AG04450 (cell line): Measurements from ENCODE around the gene INPP5D. TPM values are rescaled to one million over a fixed set of nuclear protein-coding genes. Genes with fewer than 3 reads are reported as not detected.

Source experiments
- CTCF ChIA-PET: fragments of 300-600, 350-600 bp; formaldehyde crosslinking; extraction: SDS; loops from one replicate; lab custom pipeline; 2022; ENCODE audit warnings: antibody characterized with exemption, inconsistent platforms; lab: Charles Lee
- POLR2A ChIA-PET: fragments of 350-600 bp; formaldehyde crosslinking; extraction: SDS; loops from one replicate; lab custom pipeline; 2021; ENCODE audit warnings: antibody characterized with exemption, inconsistent platforms; lab: Yijun Ruan, JAX
- DNase-seq: peaks from one replicate; pipeline ENCODE4 v3.0.0-alpha.2; 2011; ENCODE audit warnings: low read depth, low spot score
- H3K27ac ChIP-seq: one replicate; pipeline ENCODE4 v1.5.1; 2012; ENCODE audit warnings: low read depth, low read length, control low read depth
- H3K27me3 ChIP-seq: one replicate; pipeline ENCODE4 v1.6.0; 2012; ENCODE audit warnings: low read length; ENCODE audit not compliant: control insufficient read depth, insufficient read depth
- H3K4me3 ChIP-seq: 2 replicates; pipeline ENCODE4 v1.5.1; 2011; ENCODE audit warnings: mild to moderate bottlenecking, low read depth, low read length, control low read depth
- H3K9me3 ChIP-seq: 2 replicates; pipeline ENCODE4 v1.5.1; 2012; ENCODE audit warnings: low read length; ENCODE audit not compliant: control insufficient read depth, insufficient read depth
- CTCF ChIP-seq: IDR thresholded peaks from 2 replicates; pipeline ENCODE4 v1.5.1; 2011; ENCODE audit warnings: low read depth, low read length, control low read depth, inconsistent platforms
- polyA plus RNA-seq: library from polyadenylated mRNA; depleted of rRNA; stranded (reverse); fragments of >200 nt; gene quantifications from 2 replicates; pipeline ENCODE4 v1.2.3, GENCODE V29; 2011

INPP5D gene
- polyA plus RNA-seq, 1 experiment = 0.43 TPM

GRCh38 chr2:233133239-233133638 is 73.1 kb downstream of the INPP5D start:
- H3K27me3 ChIP-seq = peaks cover 24% of the 10 kb centered on the region
- no peak for DNase-seq
- ChIA-PET CTCF (no interaction called here), POLR2A (interaction anchor here (0.7 kb wide), 1 partner anchor 486 kb away, joined by 5 read pairs; no protein-coding TSS in a partner anchor)
- no peaks in the 10 kb centered on the region for H3K9me3 ChIP-seq
- TF ChIP-seq CTCF = no peak
- H3K27ac ChIP-seq = no peak overlapping the region
- H3K4me3 ChIP-seq = no peak overlapping the region

- ChIA-PET CTCF (no interaction called here), POLR2A (no interaction called here)
- no peak for TF ChIP-seq CTCF
- H3K27me3 ChIP-seq = peaks cover 16% of the 10 kb centered on the region
- DNase-seq = no peak
- no peak overlapping the region for H3K4me3 ChIP-seq
- H3K9me3 ChIP-seq = no peaks in the 10 kb centered on the region
- no peak overlapping the region for H3K27ac ChIP-seq
Measured at GRCh38 chr2:233135421-233135820, 75.3 kb downstream of the INPP5D start.

GRCh38 chr2:233137040-233137439 is 76.9 kb downstream of the INPP5D start:
- no peak for DNase-seq
- no peak for TF ChIP-seq CTCF
- Histone ChIP-seq H3K27ac (no peak overlapping the region), H3K27me3 (peaks cover 20% of the 10 kb centered on the region), H3K4me3 (no peak overlapping the region), H3K9me3 (no peaks in the 10 kb centered on the region)
- POLR2A ChIA-PET = no interaction called here
- CTCF ChIA-PET = no interaction called here

- no peak for DNase-seq
- ChIA-PET CTCF (no interaction called here), POLR2A (no interaction called here)
- Histone ChIP-seq H3K27me3 (peaks cover 10% of the 10 kb centered on the region), H3K9me3 (no peaks in the 10 kb centered on the region), H3K4me3 (no peak overlapping the region), H3K27ac (no peak overlapping the region)
- no peak for TF ChIP-seq CTCF
Measured at GRCh38 chr2:233140077-233140585, 80.0 kb downstream of the INPP5D start.

GRCh38 chr2:233140978-233141377 is 80.8 kb downstream of the INPP5D start:
- TF ChIP-seq CTCF = no peak
- Histone ChIP-seq H3K4me3 (no peak overlapping the region), H3K27ac (no peak overlapping the region), H3K27me3 (peaks cover 13% of the 10 kb centered on the region), H3K9me3 (no peaks in the 10 kb centered on the region)
- no peak for DNase-seq
- POLR2A ChIA-PET = no interaction called here
- CTCF ChIA-PET = no interaction called here
